C4-2B (cell line): ENCODE data around the gene PDGFD.
A peak's percentile ranks its signal among the peaks of the same experiment; 100 is the strongest.

Experiments used
- H3K27ac ChIP-seq: fragments of 450-650 bp; 2 replicates; pipeline ENCODE4 v1.5.1; 2017
- ZFX ChIP-seq: fragments of 450-650 bp; IDR thresholded peaks from 2 replicates; pipeline ENCODE4 v1.6.1; 2017
- TF ChIP-seq, protein P1 (sequence below): fragments of 450-650 bp; conservative IDR thresholded peaks from 2 replicates; pipeline ENCODE4 v1.5.1; 2017; ENCODE audit warnings: mild to moderate bottlenecking

PDGFD gene

DNA sequence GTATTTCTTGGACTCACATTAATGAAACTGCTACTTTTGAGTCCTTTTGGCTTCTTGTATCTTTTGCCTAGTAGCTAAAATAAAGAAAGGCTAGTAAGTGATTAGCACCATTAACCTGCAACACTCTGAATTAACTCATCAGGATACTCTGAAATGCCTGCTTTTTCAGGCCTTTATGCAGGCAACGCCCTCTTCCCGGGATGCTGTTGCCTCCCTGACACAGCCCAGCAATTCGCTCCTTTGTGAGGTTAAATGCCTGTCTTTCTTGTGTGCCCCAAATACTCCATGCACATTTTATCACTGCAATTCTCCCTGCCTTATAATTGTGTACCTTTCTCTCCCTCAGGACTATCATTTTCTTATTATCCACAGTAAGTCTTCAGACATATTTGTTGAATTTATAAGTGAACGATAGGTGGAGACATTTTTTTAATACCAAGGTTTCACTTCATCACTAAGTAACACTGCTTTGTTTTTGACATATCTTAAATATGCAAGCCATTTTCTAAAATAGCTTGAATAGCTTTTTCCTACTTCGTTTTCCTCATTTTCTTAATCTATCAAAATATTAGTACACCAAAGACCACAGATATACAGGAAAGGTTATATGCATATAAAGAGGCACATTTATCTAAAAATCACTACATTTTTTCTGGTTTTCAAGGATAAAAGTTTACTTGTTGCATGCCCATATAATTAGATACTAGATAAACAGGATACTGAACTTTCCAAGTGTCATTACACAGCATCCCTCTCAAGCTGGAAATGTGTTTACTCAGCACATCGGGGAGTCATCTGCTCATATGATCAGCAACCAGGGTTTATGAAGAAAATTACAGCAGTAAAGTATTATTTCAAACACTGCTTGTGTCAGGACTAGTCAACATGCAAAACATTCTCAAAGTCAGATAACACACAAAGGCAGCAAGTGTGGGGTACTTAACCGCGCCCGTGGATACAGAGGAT, 176.0 kb downstream of the PDGFD start:
- no peak for TF ChIP-seq ZFX
- TF ChIP-seq, protein P1, sequence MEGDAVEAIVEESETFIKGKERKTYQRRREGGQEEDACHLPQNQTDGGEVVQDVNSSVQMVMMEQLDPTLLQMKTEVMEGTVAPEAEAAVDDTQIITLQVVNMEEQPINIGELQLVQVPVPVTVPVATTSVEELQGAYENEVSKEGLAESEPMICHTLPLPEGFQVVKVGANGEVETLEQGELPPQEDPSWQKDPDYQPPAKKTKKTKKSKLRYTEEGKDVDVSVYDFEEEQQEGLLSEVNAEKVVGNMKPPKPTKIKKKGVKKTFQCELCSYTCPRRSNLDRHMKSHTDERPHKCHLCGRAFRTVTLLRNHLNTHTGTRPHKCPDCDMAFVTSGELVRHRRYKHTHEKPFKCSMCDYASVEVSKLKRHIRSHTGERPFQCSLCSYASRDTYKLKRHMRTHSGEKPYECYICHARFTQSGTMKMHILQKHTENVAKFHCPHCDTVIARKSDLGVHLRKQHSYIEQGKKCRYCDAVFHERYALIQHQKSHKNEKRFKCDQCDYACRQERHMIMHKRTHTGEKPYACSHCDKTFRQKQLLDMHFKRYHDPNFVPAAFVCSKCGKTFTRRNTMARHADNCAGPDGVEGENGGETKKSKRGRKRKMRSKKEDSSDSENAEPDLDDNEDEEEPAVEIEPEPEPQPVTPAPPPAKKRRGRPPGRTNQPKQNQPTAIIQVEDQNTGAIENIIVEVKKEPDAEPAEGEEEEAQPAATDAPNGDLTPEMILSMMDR = peak; percentile 30
- H3K27ac ChIP-seq = no peak overlapping the region

DNA sequence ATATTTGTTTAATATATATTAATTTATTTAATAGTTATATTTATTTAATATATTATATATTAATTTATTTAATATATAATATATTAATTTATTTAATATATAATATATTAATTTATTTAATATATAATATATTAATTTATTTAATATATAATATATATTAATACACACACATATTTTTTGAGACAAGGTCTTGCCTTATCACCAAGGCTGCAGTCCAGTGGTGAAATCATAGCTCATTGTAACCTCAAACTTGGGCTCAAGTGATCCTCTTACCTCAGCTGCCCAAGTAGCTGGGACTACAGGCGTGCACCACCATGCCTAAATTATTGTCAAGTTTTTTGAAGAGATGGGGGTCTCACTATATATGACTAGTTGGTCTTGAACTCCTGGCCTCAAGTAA, 178.9 kb downstream of the PDGFD start:
- H3K27ac ChIP-seq = no peak overlapping the region
- TF ChIP-seq ZFX = no peak
- TF ChIP-seq, protein P1 = no peak

DNA sequence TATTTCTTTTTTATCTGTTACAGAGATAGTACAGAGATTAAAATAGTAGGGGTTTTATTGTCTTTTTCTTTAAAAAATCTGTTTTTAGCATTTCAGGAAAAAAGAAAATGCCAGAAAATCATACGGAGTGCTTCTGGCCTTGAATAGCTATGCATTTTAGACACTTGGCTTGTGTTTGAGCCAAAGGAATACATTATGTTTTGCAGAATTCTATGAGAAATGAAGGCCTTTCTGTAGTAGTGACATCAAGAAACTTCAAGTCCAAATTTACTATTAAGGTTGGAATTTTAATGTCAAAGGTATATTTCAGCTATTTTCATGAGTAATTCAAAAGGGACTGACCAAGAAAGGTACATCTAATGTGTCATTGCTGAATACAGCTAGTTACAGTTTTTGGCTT, 183.8 kb downstream of the PDGFD start:
- TF ChIP-seq ZFX = no peak
- TF ChIP-seq, protein P1 = no peak
- no peak overlapping the region for H3K27ac ChIP-seq

DNA sequence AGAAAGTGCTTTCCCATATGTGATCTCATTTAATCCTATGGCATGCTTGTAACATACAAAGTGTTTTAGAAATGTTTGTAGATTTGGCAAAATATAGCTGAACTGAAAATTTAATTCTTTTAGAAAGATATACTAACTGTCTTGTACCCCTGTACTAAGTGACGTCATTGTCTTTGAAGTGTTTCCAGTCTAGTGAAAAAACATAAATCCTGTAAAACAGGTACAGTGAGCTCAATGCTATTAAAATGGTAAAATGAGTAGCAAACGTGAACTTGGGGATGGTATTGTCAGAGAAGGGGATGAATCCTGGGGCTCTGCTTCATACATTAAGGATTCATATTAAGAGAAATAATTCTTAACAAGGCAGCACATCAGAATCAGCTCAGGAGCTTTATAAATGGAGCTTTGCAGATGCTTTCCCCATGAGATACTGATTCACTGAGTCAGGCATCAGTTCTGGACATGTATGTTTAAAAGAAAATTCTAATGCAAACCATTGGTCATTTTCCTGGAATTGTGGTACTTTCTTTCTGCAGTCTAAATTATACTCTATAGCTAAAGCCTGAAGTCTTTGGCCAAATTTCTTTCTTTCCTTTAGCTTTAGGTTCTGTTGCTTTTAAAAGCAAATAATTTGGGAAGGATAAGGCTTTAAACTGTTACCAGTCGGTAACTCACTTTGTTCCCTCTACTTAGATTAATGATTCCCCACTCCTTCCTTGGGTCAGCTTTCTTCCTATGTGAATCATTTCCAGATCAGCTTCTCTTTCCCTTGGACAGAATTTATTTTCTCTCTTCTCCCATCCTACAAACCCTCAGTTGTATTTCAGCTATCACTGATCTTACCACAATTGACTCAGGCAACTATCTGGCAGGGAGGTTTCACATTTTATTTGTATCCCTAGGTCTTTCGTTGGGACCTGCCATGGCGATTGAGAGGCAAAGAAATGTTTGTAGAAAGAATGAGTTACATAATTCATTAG, 185.0 kb downstream of the PDGFD start:
- TF ChIP-seq, protein P1 = no peak
- TF ChIP-seq ZFX = no peak
- H3K27ac ChIP-seq = no peak overlapping the region

DNA sequence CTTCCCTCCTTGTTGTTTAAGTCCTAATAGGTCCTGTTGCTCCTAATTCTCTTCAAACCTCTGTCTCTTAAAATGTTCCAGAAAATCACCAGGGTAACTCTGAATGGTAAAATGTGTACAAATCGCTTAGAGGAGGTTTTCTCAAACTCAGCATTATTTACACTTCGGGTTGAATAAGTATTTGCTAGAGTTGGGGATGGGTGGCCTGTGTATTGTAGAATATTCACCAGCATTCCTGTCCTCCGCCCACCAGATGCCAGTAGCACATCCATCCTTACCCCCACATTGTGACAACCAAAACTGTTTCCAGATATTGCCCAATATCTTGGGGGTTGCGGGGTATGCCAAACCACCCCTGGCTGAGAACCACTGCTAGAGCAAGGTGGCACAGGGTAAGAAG, 191.9 kb downstream of the PDGFD start:
- TF ChIP-seq, protein P1 = no peak
- no peak for TF ChIP-seq ZFX
- H3K27ac ChIP-seq = no peak overlapping the region

DNA sequence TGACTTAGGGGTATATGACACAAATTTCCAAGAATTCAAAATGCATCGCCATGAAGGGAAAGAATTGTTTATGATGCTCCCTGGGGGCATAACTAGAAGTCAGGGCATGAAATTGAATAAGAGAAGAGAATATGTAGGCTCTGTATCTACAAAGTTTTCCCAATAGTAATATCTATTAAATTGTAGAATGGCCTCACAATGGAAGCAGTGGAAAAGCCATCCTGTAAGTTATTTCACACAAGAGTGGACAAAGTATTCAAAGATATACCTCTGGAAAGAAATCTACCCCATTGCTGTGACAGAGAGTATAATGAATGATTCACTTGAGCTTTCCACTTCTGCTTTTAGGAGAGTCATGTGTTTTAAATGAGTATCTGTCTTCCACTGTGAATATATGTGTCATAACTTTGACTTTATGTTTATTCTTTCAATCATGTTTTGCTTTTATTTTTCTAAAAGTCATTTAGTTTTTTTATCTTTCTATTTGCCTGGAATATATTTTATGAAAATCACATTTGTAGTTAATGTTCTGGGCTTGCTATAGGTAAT, 193.2 kb downstream of the PDGFD start:
- TF ChIP-seq ZFX = no peak
- TF ChIP-seq, protein P1 = no peak

More for the DNA sequence above, 193.2 kb downstream of the PDGFD start:
- H3K27ac ChIP-seq = no peak overlapping the region
